Esophagus mucosa (tissue), 1 donor: ENCODE measurements around the gene SP3. TPM values are rescaled to one million over a fixed set of nuclear protein-coding genes. Genes with fewer than 3 reads are reported as not detected.
"Not testable (repeated sequence)": the region's sequence is repeated elsewhere in the genome, so short reads cannot be mapped to it uniquely, and the experiment has no call there.

Experiments used
- ATAC-seq: fragments of 200-7000 bp; cut with Tn5 transposase; one replicate; pipeline ENCODE4 v1.9.1; 2020
- total RNA-seq: library from RNA; stranded (reverse); gene quantifications from one replicate; pipeline ENCODE4 v1.2.4, GENCODE V29; 2023
- donor health status: DM: yes; HTN: yes; CAD: no.

Gene SP3
- total RNA-seq, 1 donor from 2014 or later, result 51.1 TPM

DNA sequence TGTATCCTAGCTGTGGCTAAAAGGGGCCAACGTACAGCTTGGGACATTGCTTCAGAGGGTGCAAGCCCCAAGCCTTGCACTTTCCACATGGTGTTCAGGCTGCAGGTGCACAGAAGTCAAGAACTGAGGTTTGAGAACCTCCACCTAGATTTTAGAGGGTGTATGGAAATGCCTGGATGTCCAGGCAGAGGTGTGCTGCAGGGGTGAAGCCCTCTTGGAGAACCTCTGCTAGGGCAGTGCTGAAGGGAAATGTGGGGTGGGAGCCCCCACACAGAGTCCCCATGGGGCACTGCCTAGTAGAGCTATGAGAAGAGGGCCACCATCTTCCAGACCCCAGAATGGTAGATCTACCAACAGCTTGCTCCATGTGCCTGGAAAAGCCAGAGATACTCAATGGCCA is 75.7 kb downstream of the SP3 start:
- not testable (repeated sequence) for ATAC-seq

DNA sequence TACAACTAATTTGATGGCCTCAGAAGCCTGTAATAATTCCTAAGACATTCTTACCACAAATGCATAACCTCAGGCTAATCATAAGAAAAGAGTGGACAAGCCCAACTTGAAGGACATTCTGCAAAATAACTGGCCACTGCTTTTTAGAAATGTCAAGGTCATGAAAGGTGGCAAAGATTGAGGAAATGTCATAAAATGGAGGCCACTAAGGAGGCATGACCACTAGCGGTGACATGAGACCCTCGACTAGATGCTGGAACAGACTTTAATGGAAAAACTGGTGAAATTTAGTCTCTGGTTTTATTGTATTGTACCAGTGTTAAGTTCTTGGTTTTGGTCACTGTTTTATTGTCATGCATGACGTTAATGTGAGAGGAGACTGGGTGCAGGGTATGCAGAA is 78.6 kb downstream of the SP3 start:
- no peak for ATAC-seq

DNA sequence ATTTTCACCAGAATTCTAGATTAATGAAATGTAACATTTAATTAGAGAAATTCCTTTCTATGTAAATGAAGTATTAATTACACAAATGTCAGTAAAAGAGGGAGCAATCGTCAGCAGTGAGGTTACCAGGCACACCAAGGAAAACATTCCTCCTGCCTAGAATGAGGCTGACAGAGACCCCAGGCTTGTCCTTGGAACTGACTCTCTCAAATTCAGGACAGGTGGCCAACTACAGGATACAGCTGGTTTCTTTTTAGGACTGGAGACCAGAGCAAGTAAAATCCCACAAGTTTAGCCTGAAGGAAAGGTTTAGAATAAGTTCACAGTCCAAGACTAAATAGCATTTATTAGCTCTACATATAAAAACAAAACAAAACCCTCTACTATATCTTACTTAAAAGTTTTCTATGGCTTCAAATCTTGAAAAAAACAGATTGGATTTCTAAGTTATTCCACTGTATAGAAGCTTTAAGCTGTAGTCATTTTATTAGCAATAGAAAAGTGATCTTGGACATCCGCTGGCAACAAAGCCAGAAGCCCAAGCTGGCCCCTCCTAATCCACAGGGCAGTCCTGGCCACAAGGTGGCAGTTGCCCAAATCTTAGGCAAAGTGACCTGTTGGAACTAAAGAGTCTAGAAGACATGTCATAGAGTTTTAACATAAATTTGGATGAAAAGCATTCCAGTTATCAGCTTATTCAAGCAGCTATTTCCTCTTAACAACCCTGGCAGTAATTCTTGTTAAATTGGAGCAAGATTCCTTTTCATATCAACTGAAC is 81.0 kb downstream of the SP3 start:
- ATAC-seq, result no peak

DNA sequence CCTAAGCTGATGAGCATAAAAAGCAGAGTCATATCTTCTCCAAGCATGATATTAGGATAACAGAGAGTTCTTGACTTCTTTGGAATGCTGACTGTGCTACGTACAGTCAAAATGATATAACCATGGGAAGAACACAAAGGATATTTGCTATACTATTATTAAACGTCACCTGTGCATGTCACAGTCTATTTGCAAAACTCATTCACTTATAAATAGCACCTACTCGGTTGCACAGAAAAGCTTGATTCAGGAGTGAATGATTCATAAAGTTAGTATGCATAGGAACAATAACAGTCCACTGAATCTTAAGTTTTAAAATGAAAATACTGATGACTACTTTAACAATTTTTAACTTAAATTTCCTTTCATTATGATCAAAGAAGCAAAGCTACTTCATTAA is 83.3 kb downstream of the SP3 start:
- ATAC-seq, result no peak

DNA sequence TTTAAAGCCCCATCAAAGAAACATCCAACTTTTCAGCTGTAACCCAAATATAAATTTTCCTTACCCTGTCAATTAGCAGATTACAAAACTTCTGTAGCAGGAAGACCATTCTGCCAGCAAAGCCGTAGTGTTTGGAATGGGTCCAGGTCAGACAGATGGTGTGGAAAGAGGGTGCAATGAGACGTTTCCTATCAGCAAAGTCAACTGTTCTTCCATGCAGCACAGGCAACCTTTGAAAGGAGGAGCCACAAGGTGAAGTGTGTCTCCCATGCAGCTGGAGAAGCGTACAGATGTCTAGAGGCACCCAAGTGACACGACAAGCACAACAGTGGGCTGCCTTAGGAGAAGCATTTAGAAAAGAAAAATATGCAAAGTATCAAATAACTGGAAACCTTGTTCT is 83.7 kb downstream of the SP3 start:
- no peak for ATAC-seq

DNA sequence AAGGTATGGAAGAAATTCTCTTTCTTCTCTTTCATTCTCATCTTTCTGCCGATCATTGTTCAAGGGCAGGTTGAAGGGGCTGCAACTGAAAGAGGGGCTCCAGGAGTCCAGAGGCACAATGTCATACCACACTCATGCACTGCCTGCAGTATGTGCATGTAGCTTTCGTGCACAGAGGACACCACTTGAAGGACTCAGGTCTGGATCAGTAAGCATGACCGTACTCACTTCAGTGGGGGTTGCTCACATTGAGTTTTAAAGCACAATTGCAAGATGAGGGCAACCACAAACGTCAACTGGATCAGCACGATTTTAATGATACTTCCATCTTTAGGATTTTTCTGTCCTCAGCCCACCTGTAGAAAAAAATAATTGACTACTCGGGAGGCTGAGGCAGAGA is 84.6 kb downstream of the SP3 start:
- no peak for ATAC-seq

DNA sequence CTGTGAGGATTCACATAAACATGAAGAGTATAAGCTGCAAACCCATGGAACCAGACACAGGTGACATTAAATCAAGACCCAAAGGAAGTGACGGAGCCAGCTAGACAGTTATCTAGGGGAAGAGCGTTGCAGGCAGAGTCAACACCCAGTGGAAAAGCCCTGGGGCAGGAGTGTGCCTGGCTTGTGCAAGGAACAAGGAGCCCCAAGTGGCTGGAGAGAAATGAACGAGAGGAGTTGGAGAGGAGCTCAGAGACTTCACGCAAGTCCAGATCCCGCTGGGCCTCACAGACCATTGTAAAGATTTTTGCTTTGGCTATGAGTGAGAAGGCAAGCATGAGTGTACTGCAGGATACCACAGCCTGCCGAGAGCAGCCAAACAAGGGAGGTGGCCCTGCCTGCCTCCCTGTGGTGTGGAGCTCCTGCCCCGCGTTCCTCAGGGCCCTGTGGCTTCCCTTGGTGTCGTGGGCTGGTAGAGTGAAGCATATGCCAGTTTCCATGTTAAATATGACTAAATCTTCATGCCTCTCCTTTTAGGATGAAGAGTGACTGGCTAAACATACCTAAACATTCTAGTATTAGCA is 88.2 kb downstream of the SP3 start:
- ATAC-seq, result no peak

DNA sequence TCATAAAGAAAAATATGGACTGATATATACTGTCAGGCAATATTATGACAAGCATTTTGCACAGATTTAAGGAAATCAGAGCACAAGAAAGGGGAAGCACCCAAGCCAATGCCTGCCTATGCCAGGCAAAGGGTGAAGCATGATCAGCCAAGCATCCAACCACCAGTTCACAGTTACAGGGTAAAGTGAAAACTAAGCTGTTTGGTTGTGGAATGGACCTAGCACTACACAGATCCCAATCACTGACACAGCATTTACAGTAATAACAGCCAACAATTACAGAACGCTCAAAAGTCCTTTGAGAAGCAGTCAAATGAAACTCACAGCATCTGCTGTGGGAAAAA is 90.3 kb downstream of the SP3 start:
- ATAC-seq, result peak; percentile 42

DNA sequence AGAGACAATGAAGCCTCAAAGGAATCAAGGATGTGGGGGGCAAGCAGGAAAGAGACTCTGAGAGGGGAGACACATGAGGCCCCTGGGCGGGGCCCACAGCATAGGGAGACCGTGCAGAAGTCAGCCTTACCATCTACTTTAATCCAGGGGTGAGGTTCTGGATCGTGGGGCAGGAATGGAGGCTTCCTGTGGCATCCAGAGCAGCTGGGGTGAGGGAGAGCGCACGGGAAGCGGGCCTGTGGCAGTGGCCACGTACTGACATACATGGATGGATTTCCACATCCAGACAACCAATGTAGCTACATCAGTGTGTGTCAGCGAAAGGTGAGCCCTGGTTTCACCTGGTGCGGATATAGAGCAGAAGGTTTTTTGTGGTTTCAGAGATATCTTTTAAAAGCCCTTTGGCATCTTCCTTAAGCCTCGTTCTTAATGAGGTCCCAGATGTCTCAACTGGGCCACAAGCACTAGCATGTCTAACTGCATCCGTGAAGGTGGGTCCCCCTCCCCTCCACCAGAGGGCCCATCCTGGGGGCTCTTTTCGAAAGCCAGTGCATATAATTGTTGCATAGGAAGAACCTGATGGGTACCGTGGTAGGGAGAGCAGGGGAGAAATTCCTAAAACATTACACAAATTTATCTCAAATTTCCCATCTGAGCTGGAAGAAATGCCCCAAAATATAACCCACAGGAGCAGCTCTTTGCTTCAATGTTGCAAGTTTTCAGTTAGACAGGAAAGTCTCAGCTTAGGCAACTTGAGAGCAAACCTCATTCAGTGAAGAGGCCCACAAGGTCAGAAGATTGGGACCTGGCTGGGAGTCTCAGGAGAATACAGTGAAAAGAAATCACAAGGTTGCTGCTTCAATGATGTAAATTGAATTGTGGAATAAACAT is 90.9 kb downstream of the SP3 start:
- no peak for ATAC-seq

DNA sequence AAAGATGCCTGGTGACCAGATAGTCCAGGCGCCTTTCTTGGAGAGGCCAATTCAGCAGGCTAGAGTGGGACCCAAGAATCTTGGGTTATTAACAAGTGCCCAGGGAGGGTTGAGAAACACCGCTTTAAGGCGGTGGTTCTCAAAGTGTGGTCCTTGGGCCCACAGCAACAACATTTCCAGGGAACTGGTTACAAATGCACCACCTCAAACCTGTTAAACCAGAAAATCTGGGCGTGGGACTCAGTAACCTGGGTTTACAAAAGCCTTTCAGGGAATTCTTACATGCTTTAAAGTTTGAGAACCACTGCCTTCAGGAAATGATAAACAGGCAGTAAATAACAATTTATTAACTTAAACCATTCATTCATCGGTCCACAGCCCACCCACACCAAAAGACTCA is 92.5 kb downstream of the SP3 start:
- peak; percentile 78 for ATAC-seq

DNA sequence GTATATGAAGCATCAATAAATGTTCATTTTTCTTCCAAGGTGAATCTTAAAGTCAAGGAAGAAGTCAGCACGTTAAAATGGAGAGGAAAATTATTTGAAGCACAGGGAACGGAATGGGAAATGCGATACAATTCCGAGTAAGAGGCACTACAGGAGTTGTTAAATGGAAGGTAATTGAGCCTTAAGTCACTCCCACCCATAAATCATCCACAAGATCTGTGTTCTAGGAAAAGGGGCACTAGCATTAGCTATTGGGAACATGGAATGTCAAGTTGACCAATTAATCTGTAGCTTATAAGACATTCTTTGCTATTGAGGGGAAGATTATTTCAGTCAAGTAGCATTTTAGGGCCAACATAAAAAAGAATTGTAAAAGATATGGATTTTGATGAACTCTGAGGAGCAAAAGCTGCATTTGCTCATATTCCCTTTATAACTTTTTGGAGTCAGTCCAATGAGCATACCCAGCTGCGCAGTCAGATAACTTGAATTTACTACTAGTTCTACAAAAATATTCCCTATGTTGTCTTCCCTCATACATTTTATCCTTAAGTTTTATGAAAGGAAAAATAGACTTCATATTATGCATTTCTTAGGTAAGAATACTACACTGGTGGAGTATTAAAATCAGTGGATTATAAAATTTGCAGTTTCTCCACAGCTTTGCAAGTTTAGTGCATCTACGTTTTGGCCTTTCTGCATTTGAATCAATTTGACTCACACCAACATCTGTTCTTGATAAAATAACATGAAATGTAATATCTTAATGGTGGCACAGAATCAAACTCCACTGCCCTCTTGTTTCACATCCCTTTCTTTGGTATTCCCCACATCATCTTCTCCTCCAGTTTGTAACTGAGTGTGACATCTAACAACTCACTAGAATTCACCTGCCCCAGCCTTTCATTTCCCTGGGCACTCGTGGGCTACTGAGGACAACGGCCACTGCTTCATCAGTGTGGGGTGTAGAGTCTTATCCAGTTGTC is 95.6 kb downstream of the SP3 start:
- no peak for ATAC-seq

DNA sequence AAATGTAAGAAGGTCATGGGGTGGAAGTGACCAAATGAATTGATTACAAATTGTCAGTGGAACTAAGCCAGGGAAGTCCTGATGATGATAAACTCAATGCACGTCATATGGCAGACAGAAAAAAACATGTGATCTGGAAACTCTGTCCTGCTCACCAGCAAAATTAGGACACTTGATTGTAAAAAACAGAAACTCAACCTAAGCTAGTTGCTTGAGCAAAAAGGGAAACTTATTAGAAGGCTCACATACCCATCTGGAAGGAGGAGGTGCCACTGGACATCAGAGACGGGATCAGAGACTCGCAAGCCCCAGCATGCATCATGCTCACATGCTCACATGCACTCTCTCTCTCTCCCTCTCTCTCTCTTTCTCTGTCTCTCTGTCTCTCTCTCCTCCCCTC is 96.8 kb downstream of the SP3 start:
- ATAC-seq, result no peak

DNA sequence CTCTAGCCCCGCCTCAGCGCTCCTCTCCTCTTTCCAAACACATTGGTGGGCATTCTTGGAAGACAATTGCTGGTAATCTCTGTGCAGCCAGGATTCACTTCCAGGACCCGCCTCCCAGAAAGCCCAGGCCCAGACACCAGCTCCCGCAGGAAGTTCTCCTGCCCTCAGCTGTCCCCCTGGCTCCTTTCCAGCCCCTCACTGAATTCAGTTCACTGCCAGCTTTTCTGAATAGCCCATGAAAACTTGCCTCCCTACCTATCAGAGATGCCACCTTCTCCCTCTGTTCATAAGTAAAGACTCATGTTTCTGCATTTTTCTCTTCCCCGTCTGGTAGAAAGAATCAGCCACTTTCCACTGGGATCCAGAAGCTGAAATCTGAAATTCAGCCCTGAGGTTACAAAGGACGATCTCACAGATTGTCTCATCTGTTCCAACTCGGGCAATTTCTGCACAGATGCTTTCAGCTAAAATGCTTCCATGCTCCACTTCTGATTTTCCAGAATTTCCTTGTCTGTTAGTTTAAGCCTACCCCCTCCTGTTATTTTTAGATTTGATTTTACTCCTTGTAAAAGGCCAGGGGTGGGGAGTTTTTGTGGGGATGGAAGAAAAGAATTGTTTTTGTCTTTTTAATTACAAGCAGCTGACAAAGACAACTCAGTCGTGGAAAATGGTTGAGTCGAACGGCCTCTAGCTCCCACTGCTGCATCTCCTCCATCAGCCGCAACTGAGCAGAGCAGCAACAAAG is 98.1 kb downstream of the SP3 start:
- no peak for ATAC-seq

DNA sequence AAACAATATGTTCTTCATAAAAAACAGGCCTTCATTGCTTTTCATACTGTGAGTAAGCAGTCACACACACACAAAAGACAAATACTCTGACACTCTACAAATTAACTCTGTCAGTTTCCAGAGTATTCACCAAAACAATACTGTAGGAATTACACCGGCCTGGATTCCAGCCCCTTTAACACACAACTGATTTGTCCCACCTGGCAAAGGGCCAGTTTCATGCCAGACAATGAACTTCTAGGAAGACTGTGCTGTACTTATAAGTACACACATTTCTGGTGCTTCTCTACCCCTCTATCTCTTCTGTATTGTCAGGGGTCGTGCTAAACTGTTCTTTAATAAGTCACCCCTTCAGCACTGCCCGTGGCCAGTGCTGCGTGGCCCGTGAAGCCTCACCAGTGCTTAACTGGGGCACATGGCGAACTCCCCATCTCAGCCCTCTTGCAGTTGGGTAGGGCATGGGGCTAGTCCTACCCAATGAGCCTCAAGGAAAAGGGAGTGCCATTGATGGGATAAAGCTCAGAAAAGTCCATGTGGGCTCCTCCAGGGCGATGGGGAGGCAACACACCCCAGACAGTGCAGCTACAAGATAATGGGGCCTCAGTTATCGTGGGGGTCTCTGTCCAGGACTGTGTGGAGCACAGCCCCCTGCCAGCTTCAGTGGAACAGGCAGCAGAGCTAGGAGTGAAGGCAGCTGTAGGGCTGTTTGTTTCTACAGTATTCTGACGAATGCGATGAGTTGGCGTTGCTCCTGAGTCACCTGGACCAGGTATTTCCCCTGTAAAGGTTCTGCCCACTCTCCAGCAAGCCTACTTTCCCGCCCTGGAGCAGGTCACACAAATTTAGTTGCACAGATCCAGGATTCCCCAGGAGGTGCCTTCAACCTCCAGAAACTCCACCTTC is 99.0 kb downstream of the SP3 start:
- peak; percentile 78 for ATAC-seq

DNA sequence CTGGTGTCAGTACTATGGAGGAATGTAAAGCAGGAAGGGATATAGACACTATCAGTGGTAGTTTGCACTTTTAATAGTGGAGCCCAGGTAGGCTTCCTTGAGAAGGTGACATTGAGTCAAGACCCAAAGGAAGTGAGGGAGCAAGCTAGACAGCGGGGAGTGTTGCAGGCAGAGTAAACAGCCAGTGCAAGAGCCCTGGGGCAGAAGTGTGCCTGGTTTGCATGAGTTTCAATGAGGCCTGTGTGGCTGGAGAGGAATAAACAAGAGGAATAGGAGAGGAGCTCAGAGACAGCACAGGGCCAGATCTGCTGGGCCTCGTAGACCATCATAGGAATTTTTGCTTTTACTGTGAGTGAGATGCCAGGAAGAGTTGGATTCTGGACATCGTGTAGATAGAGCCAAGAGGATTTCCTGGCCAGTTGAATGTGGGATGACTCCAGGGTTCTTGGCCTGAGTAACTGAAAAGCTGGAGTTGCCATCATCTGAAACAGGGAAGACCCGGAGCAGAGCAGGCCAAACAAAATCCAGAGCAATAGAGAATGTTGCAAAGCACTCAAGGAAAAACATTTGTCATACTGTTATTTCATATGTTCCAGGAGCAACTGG is 102.5 kb downstream of the SP3 start:
- no peak for ATAC-seq

DNA sequence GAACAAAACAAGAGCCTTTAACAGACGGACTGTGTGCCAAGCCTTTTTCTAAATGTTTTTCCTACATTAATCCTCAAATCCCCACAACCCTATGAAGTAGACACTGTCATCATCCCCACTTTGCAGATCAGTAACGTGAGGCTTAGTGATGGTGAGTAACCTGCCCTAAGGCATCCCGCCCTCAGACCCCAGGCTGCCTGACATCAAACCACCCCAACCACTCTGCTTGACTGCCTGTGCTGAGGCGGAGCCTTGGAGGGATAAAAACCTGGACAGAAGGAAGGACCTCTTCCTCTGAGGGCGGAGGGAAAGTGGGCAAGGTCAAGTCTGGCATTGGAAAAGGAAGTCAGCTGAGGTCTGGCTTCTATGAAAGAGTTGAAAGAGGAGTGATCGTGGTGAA is 104.6 kb downstream of the SP3 start:
- peak; percentile 67 for ATAC-seq

DNA sequence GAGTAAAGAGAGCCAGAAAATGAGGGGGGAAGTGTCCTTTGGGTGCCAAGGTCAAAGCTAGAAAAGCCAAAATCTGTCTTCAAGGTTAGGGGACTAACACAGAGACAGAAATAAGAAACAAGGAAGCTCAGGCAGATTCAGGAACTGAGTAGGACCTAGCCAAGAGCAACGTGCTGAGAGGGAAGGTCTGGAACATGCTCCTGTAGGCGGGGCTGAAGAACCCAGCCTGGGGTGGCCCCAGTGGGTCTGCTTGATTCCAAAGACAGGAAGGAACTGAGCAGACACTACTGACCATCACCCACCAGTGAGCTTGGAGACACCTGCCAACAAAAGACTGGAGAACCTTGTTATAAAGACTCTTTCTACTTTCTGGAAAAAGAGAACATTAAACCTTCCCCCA is 105.1 kb downstream of the SP3 start:
- ATAC-seq, result no peak

DNA sequence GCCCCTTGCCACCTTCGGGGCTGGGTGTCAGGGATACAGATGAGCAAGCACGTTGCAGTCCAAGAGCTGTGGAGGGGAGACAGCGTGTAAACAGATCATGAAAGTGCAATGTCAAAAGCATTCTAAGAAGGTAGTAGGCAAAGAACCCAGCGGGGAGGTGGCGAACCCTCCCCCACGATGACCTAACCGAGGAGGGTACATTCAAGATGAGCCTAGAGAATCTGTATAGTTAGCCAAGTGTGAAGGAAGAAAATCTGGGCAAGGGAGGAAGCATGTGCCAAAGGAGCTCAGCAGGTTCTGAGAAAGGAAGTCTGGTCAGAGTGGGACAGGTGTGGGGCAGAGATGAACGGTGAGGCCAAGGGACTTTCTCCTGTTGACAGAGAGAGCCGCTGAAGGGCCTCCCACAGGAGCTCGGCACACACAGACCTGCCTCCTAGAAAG is 106.9 kb downstream of the SP3 start:
- ATAC-seq, result peak; percentile 26
